Spleen (tissue), 13 donors: ENCODE results near the gene ZNF385A. TPM values are rescaled to one million over a fixed set of nuclear protein-coding genes. Genes with fewer than 3 reads are reported as not detected.

Experiments
- DNase-seq: peaks from one replicate; pipeline ENCODE4 v3.0.0-alpha.2; 2020
- H3K27ac ChIP-seq, 8 donors: fragments of 200-600 bp; sonication (generic) in 7 of 8; 1 replicate in 4 of 8; 2 replicates in 4 of 8; pipeline versions ENCODE4 v1.5.0 to v1.8.0; 2016 to 2021; ENCODE audit warnings: inconsistent platforms in 4 of 8, mild to moderate bottlenecking in 4 of 8, moderate library complexity in 1 of 8
- H3K27me3 ChIP-seq, 7 donors: fragments of 200-600 bp; sonication (generic) in 6 of 7; replicated peaks in 1 of 7; 1 replicate in 4 of 7; 2 replicates in 3 of 7; pipeline versions ENCODE4 v1.5.0 to v1.8.0; 2016 to 2021; ENCODE audit warnings: inconsistent platforms in 3 of 7, mild to moderate bottlenecking in 1 of 7
- H3K36me3 ChIP-seq, 6 donors: fragments of 200-600 bp; sonication (generic) in 5 of 6; 1 replicate in 4 of 6; 2 replicates in 2 of 6; pipeline versions ENCODE4 v1.5.0 to v1.8.0; 2016 to 2021; ENCODE audit warnings: inconsistent platforms in 2 of 6
- H3K4me1 ChIP-seq, 6 donors: fragments of 200-600 bp; sonication (generic) in 5 of 6; 1 replicate in 3 of 6; 2 replicates in 3 of 6; pipeline versions ENCODE4 v1.5.0 to v1.8.0; 2016 to 2021; ENCODE audit warnings: inconsistent platforms in 3 of 6
- H3K4me3 ChIP-seq, 8 donors: fragments of 200-600 bp; sonication (generic) in 7 of 8; 1 replicate in 4 of 8; 2 replicates in 4 of 8; pipeline versions ENCODE4 v1.5.0 to v1.8.0; 2016 to 2021; ENCODE audit warnings: inconsistent platforms in 4 of 8, mild to moderate bottlenecking in 4 of 8, moderate library complexity in 2 of 8
- H3K9me3 ChIP-seq, 8 donors: fragments of 200-600 bp; sonication (generic) in 7 of 8; 1 replicate in 4 of 8; 2 replicates in 4 of 8; pipeline versions ENCODE4 v1.5.0 to v1.8.0; 2016 to 2021; ENCODE audit warnings: inconsistent platforms in 4 of 8
- POLR2A ChIP-seq, 3 donors: fragments of 450-650 bp; IDR thresholded peaks; one replicate each; pipeline ENCODE4 v1.5.1; 2017; ENCODE audit warnings: antibody characterized with exemption in 3 of 3, mild to moderate bottlenecking in 1 of 3
- POLR2AphosphoS5 ChIP-seq, 3 donors: sonication (generic); formaldehyde crosslinking; IDR thresholded peaks; one replicate each; pipeline ENCODE4 v1.5.1; 2017; ENCODE audit warnings: antibody characterized with exemption in 3 of 3
- WGBS, 5 donors: extraction: QIAGEN DNeasy Blood & Tissue Kit in 3 of 5; methylation state at CpG; one replicate each; pipeline versions ENCODE4 v1.1.5 to v1.1.7; 2013 to 2018; 5-methylcytosine and 5-hydroxymethylcytosine counted together
- intact Hi-C: fragments of 100-400 bp; cut with DNase I; formaldehyde crosslinking; loops from one replicate; pipeline ENCODE4 v1.15.0; 2023; ENCODE audit warnings: low total_unique reads
- long read RNA-seq, 2 donors: transcript quantifications; one replicate each; lab custom pipeline, GENCODE V29; 2026
- polyA plus RNA-seq, 3 donors: library from polyadenylated mRNA; stranded (reverse); fragments of 200-250 nt; gene quantifications; one replicate each; pipeline ENCODE4 v1.2.1, GENCODE V29; 2013
- total RNA-seq, 7 donors: library from RNA; depleted of rRNA in 3 of 7; stranded (reverse); fragments of >200 nt in 3 of 7; fragmentation: NEBNext Ultra II Directional in 4 of 7; extraction: Animal tissue kit (Norgen Biotek cat#: 25700) in 4 of 7; gene quantifications; one replicate each; pipeline versions ENCODE4 v1.1.0 to v1.2.1, GENCODE V29; 2016 to 2021
- TF ChIP-seq, protein P1 (sequence below), 11 experiments: fragments of 200-600 bp in 7 of 11; fragments of 450-650 bp in 4 of 11; sonication (generic) in 4 of 11; IDR thresholded peaks in 8 of 11; conservative IDR thresholded peaks in 3 of 11; 1 replicate in 7 of 11; 2 replicates in 4 of 11; pipeline versions ENCODE4 v1.4.0 to v1.8.0; 2016 to 2021; ENCODE audit warnings: antibody characterized with exemption in 11 of 11, inconsistent platforms in 4 of 11, mild to moderate bottlenecking in 1 of 11
- donor health status: healthy with polysubstance abuse.
- donor health status: DM: no; HTN: no; CAD: no; lungs with moderate emphysema.
- donor health status: DM: no; HTN: no; CAD: no.
- donor health status: Bipolar disorder and iron deficiency.
- donor health status: healthy.
- donor health status: DM: no; HTN: no; CAD: no.
- donor health status: DM: yes; HTN: yes; CAD: no.

The ZNF385A gene, protein sequence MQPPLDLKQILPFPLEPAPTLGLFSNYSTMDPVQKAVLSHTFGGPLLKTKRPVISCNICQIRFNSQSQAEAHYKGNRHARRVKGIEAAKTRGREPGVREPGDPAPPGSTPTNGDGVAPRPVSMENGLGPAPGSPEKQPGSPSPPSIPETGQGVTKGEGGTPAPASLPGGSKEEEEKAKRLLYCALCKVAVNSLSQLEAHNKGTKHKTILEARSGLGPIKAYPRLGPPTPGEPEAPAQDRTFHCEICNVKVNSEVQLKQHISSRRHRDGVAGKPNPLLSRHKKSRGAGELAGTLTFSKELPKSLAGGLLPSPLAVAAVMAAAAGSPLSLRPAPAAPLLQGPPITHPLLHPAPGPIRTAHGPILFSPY
- total RNA-seq = 10 to 100 TPM; 19.9 to 40.3 (median 27.2) TPM
- 10 to 100 TPM in 2 of 3 donors, 1 to 10 TPM in 1; 7.4 to 12.5 (median 12.4) TPM for polyA plus RNA-seq
- long read RNA-seq, donor 1, partial matches to known transcripts = 0 of 4 reads
- long read RNA-seq, donor 1, other reads (novel, unspliced or antisense) = 0 of 4 reads
- long read RNA-seq, donor 2, partial matches to known transcripts = 0 of 2 reads
- long read RNA-seq, donor 2, other reads (novel, unspliced or antisense) = 0 of 2 reads

DNA sequence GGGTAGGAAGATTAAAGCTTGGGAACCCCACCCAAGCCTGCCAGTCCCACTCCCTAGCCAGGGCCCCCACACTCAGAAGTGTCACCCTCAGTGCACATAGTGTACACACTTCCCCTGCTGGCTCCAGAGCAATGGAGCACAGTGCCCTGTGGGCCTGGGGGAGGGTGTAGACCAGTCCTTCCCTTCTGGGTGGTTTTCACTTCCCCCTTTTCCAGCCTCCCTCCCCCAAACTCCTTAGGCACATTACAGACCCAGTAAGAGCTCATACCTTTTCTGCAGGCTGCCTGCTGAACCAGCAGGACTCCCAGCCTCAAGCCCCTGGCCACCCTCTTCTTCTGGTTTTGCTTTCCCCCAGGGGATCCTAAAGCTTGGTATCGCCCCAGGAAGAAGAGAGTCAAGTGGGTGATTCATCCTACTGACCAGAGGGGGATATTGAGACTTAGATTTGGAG, at the start of gene ZNF385A:
Gene ZNF385A, minus strand, starts transcription at position 143 of the 451 bp plus-strand sequence. CDS start 219 bp downstream, outside the sequence.
- peak; percentile 88 for DNase-seq
- intact Hi-C loops = no loop called here
- Histone ChIP-seq H3K36me3 (no peaks in the 10 kb centered on the region), H3K4me1 (peaks cover 15 to 97% (median 46%) of the 10 kb centered on the region in 6 donors), H3K27me3 (no peaks in the 10 kb centered on the region), H3K9me3 (no peaks in the 10 kb centered on the region), H3K27ac (peak within 1 kb of the TSS; percentile 42 to 88 (median 74)), H3K4me3 (peak within 1 kb of the TSS in 3 of 8 donors; percentile 4 to 50 (median 16))
- 42 to 61% (median 53%) methylated on average over 1 of the region's 1 CpG for WGBS, 5 donors
- TF ChIP-seq, protein P1, sequence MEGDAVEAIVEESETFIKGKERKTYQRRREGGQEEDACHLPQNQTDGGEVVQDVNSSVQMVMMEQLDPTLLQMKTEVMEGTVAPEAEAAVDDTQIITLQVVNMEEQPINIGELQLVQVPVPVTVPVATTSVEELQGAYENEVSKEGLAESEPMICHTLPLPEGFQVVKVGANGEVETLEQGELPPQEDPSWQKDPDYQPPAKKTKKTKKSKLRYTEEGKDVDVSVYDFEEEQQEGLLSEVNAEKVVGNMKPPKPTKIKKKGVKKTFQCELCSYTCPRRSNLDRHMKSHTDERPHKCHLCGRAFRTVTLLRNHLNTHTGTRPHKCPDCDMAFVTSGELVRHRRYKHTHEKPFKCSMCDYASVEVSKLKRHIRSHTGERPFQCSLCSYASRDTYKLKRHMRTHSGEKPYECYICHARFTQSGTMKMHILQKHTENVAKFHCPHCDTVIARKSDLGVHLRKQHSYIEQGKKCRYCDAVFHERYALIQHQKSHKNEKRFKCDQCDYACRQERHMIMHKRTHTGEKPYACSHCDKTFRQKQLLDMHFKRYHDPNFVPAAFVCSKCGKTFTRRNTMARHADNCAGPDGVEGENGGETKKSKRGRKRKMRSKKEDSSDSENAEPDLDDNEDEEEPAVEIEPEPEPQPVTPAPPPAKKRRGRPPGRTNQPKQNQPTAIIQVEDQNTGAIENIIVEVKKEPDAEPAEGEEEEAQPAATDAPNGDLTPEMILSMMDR (IDR thresholded peaks at IDR 0.05 in 8 of 11, conservative IDR thresholded peaks at IDR 0.05 in 3 of 11) = peak in 1 of 11 experiments; percentile 16
- TF ChIP-seq POLR2A (IDR thresholded peaks at IDR 0.05) (no peak), POLR2AphosphoS5 (IDR thresholded peaks at IDR 0.05) (peak; percentile 20 to 82 (median 75))

DNA sequence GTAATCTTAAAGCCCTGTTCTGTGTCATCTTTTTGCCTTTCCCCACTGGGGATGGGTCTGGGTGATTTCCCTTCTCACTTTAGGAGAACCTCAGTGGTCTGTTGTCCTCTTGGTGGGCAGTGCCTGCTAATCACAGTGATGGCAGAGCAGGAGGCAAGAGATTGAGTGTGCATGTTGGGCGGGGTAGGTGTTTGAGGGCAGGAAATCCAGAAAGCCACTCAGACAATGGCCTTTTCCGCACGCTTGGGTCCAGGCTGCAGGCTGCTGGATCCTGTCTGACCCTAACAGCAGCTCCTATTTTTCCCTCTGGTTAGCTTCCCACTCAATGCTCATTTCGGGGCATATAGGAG, 48.3 kb upstream of the ZNF385A start:
- TF ChIP-seq, protein P1 (IDR thresholded peaks at IDR 0.05 in 8 of 11, conservative IDR thresholded peaks at IDR 0.05 in 3 of 11) = no peak
- no peak for TF ChIP-seq POLR2A (IDR thresholded peaks at IDR 0.05)
- peak in 2 of 3 donors; percentile 19 to 22 for TF ChIP-seq POLR2AphosphoS5 (IDR thresholded peaks at IDR 0.05)
- Histone ChIP-seq H3K27ac (no peak overlapping the region), H3K4me3 (no peak overlapping the region), H3K4me1 (peaks cover 7 to 46% (median 34%) of the 10 kb centered on the region in 6 donors), H3K27me3 (peaks cover 0 to 57% (median 6%) of the 10 kb centered on the region in 7 donors), H3K9me3 (no peaks in the 10 kb centered on the region), H3K36me3 (no peaks in the 10 kb centered on the region)
- no peak for DNase-seq
- intact Hi-C loops = no loop called here
- WGBS, 5 donors = 52 to 78% (median 72%) methylated on average over 4 of the region's 4 CpGs

GRCh38 chr12:54431911-54432814, 47.6 kb upstream of the ZNF385A start:
- DNase-seq = no peak

More at GRCh38 chr12:54431911-54432814, 47.6 kb upstream of the ZNF385A start:
- Histone ChIP-seq H3K27me3 (peaks cover 0 to 59% (median 6%) of the 10 kb centered on the region in 7 donors), H3K27ac (no peak overlapping the region), H3K4me3 (no peak overlapping the region), H3K4me1 (peaks cover 9 to 52% (median 37%) of the 10 kb centered on the region in 6 donors), H3K36me3 (no peaks in the 10 kb centered on the region), H3K9me3 (no peaks in the 10 kb centered on the region)
- intact Hi-C loops = no loop called here
- 27 to 48% (median 38%) methylated on average over 8 to 9 of the region's 9 CpGs for WGBS, 5 donors
- TF ChIP-seq, protein P1 (IDR thresholded peaks at IDR 0.05 in 8 of 11, conservative IDR thresholded peaks at IDR 0.05 in 3 of 11) = no peak
- TF ChIP-seq POLR2AphosphoS5 (IDR thresholded peaks at IDR 0.05) = peak in 2 of 3 donors; percentile 22 to 34
